Fibroblast of upper back skin (primary cell): ENCODE measurements around the gene GORASP2.

Experiments
- DNase-seq: peaks from one replicate; pipeline ENCODE4 v3.0.0-alpha.2; 2013

GORASP2 gene

GRCh38 chr2:170924969-170925368 is 4.1 kb upstream of the GORASP2 start:
- no peak for DNase-seq

DNA sequence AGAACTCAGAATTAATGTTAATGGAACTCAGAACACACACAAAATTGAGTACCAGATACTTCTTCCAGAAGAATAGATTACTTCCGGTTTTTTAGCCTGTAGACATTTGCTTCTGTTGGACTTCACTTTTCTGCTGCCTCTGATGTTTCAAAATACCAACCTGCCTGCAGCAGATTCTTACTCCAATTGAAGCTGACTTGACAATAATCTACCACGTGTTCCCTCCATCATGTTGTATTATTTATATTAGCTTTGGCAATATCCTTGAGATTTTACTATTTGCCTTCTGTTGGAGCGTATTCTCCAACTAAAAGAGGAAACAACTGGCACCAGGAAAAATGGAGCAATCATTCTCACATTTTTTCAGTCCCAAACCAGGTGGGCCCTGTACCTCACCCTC is 3.1 kb upstream of the GORASP2 start:
- DNase-seq: no peak

- no peak for DNase-seq
Observed at GRCh38 chr2:170926743-170927297, 2.2 kb upstream of the GORASP2 start.

- peak; percentile 14 for DNase-seq
Observed at GRCh38 chr2:170928036-170928823, 823 bp upstream of the GORASP2 start.

DNA sequence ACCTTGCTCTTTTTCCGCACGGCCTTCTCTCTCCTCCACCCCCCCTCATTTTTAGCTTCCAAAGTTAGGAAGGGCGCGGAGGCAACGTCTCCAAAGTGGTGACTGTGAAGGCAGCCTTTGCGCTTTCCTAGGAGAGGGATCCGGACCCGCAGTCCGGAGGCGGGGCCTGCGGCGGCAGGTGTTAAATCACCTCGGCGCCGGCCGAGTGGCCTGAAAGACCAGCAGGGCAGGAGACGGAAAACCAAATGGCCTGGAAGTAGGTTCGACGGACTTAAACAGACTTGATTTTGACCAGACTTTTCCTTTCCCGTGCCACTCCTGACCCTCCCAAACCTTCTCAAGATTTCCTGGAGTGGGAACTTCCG is 615 bp downstream of the GORASP2 start:
- peak; percentile 8 for DNase-seq

DNA sequence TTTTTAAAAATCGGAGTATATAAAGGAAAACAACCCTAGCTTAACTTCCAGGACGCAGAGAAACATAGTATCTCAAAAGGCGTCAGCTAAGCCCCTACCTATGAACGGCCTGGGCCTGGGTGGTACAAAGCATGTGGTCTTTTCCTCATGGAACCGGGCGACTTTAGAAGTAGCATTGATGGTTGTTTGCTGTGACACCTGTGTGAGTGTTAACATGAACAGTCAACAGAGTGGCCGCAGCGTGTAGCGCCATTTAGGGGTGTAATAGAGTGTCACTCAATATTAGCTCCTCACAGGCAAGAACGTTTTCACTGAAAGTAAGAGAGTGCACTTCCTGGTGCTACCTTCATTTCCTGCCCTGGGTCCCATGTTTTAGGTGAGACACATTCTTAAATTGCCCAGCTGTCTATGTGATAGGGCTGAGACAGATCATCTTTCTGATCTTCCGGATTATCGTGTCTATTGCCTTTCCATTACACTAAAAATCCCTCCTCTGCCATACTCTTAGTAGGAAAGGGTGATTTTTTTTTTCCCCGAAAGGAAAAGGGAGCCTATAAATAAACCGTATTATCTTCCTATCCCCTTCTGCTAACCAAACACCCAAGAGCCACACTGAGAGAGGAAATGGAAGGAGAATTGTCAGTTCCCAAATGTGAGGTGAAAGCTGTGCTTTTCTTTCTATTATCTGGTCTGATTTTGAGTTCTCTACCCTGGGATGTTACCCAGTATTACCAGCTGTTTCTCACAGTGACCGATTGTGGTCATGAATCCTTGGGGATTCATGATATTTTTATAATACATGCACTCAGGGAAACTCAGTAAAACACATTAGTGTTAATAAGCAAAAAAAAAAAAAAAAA is 1.3 kb downstream of the GORASP2 start:
- DNase-seq: peak; percentile 8

DNA sequence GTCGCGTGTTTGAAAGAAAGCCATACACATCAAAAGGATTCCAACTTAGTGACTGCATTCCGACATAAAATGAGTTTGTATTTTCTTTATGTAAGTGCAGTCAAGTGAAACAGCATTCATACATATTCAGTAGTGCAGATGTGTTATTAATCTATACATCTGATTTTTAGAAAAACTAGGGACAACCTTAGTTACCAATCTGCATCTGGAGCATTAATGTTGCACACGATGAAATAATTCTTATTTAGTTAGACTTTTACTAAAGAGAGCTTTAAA is 1.9 kb downstream of the GORASP2 start:
- DNase-seq: peak; percentile 3

DNA sequence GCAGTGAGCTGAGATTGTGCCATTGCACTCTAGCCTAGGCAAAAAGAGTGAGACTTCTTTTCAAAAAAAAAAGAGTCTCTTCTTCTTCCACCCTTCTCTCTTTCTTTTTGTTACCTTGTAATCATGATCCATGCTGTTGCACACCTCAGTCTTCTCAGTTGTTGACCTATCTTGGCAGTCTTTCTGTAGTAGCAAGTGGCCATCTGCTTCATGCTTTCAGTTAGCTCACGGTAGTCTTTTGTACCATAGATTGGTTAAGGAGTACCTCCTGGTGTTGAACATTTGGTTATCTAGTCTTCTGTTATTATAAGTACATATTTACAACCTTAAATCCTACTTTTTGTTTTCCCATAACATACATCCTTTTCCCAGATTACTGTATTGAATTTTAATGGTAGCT is 3.1 kb downstream of the GORASP2 start:
- DNase-seq: no peak

DNA sequence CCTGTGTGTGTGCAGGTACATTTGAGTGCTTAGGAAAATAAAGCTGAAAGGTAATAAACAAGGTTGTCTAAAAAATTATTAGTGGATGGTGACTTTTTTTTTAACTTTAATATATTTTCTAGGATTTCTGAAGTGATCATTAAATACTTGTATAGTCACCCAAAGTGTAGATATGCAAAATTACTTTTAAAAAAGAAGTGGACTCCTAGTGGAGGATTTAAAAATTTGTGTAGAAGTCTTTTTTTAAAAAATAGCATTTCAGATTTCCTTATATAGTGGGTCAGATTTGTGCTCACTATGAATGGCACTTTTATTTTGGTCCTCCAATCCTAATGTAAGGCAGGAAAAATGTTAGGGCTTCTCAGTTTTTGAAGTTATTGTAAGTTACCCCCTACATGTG is 3.9 kb downstream of the GORASP2 start:
- no peak for DNase-seq

GRCh38 chr2:170937709-170938379 is 8.8 kb downstream of the GORASP2 start:
- DNase-seq: no peak

DNA sequence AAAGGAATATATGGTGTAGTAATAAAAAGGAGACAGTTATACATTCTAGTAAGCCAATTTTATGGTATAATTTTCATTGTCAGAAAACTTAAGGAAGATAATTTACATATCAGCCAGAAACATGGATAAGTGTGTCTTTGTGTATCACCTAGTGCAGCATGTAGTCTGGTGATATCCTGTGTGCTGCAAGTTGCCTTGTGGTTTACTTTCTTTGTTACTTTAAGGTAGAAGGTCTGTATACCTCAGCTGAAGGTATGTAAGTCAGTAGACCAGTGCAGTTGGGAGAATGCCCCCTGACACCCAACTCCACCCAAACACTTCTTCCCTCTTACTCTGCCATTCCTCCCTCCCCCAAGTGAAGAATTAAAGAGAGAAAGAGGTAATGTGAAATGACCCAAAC is 11.0 kb downstream of the GORASP2 start:
- no peak for DNase-seq

GRCh38 chr2:170942615-170943014 is 13.6 kb downstream of the GORASP2 start:
- no peak for DNase-seq

- no peak for DNase-seq
Observed at GRCh38 chr2:170943041-170943440, 14.0 kb downstream of the GORASP2 start.

DNA sequence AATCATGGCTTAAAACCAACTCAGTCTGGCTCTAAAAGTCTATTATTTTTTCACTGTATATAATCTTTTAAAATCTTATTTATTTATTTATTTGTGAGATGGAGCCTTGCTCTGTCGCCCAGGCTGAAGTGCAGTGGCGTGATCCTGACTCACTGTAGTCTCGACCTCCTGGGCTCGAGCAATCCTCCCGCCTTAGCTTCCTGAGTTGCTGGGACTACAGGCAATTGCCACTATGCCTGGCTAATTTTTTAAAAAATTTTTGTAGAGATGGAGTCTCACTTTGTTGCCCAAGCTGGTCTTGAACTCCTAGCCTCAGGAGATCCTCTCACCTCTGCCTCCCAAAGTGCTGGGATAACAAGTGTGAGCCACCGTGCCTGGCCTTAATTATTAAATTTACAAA is 14.5 kb downstream of the GORASP2 start:
- no peak for DNase-seq

- no peak for DNase-seq
Observed at GRCh38 chr2:170944545-170944944, 15.5 kb downstream of the GORASP2 start.

DNA sequence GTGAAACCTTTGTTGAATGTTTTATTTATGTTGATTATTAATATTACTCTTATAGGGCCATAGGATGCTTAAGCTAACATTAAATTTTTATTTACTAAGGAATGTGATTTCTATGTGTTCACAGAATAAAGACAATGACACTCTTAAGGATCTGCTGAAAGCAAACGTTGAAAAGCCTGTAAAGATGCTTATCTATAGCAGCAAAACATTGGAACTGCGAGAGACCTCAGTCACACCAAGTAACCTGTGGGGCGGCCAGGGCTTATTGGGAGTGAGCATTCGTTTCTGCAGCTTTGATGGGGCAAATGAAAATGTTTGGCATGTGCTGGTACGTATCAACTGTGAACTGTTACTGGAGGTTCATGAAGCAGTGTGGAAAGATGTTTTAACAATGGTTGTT is 20.4 kb downstream of the GORASP2 start:
- DNase-seq: no peak

DNA sequence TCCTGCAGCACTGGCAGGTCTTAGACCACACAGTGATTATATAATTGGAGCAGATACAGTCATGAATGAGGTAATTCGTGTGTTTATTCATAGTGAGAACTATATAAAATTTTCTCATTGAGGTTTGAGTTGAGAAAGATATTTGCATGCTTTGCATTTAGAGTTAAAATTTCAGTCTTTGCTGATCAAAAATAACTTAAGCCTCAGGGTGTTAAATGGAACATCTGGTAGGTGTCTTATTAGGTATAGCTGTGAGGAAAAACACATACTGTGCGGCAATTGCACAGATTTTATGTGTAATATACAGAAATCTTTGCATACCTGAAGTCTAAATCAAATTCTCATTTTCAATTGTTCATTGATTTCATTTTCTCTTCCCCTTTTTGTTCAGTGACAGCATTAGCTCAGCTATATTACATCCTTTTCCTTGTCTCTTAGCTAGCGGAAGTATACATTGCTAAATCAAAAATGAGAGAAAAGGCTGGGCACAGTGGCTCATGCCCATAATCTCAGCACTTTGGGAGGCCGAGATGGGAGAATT is 21.2 kb downstream of the GORASP2 start:
- no peak for DNase-seq

- peak; percentile 35 for DNase-seq
Observed at GRCh38 chr2:170953941-170954340, 24.9 kb downstream of the GORASP2 start.

- no peak for DNase-seq
Observed at GRCh38 chr2:170963386-170963785, 34.3 kb downstream of the GORASP2 start.

GRCh38 chr2:170965446-170966225 is 36.6 kb downstream of the GORASP2 start:
- DNase-seq: peak; percentile 20

GRCh38 chr2:170966648-170967396 is 37.8 kb downstream of the GORASP2 start:
- DNase-seq: no peak

GRCh38 chr2:170967553-170967952 is 38.5 kb downstream of the GORASP2 start:
- no peak for DNase-seq
